ENCODE measurements around the gene RAD51B.

GRCh38 chr14:68562911-68563250, 743.3 kb downstream of the RAD51B start:
- TF ChIP-seq POLR2AphosphoS5 (IDR thresholded peaks at IDR 0.05) (no peak), POLR2A (IDR thresholded peaks at IDR 0.05) (no peak)
- TF ChIP-seq, protein P1, sequence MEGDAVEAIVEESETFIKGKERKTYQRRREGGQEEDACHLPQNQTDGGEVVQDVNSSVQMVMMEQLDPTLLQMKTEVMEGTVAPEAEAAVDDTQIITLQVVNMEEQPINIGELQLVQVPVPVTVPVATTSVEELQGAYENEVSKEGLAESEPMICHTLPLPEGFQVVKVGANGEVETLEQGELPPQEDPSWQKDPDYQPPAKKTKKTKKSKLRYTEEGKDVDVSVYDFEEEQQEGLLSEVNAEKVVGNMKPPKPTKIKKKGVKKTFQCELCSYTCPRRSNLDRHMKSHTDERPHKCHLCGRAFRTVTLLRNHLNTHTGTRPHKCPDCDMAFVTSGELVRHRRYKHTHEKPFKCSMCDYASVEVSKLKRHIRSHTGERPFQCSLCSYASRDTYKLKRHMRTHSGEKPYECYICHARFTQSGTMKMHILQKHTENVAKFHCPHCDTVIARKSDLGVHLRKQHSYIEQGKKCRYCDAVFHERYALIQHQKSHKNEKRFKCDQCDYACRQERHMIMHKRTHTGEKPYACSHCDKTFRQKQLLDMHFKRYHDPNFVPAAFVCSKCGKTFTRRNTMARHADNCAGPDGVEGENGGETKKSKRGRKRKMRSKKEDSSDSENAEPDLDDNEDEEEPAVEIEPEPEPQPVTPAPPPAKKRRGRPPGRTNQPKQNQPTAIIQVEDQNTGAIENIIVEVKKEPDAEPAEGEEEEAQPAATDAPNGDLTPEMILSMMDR (IDR thresholded peaks at IDR 0.05), result no peak
